IMR-90 (cell line): ENCODE results near the gene CCDC175. TPM values are rescaled to one million over a fixed set of nuclear protein-coding genes. Genes with fewer than 3 reads are reported as not detected.
A peak's percentile ranks its signal among the peaks of the same experiment; 100 is the strongest.

Source experiments
- ATAC-seq: fragments of 200-7000 bp; cut with Tn5 transposase; 2 replicates; pipeline ENCODE4 v1.9.1; 2020; ENCODE audit warnings: low read depth, mild to moderate bottlenecking, moderate library complexity
- Bru-seq: library from RNA; stranded (reverse); fragments of 400-500 nt; gene quantifications from one replicate; lab custom pipeline; 2021; lab: Mats Ljungman, UMichigan
- BruChase-seq, 2 experiments: library from RNA; stranded (reverse); fragments of 400-500 nt; gene quantifications; one replicate each; lab custom pipeline; 2021; lab: Mats Ljungman, UMichigan
- BruUV-seq: library from RNA; stranded (reverse); fragments of 400-500 nt; replicated peaks from 2 replicates; lab custom pipeline; 2021; lab: Mats Ljungman, UMichigan
- CTCF ChIA-PET: fragments of 300-600 bp; formaldehyde crosslinking; extraction: SDS; loops from one replicate; lab custom pipeline; 2021; ENCODE audit warnings: antibody characterized with exemption; lab: Yijun Ruan, JAX
- POLR2A ChIA-PET: fragments of 300-600 bp; sonication (Branson Sonifier 250); formaldehyde crosslinking; loops from one replicate; lab custom pipeline; 2022; ENCODE audit warnings: antibody characterized with exemption; ENCODE audit not compliant: unreplicated experiment; lab: Charles Lee
- DNase-seq: peaks from one replicate; pipeline ENCODE4 v3.0.0; 2013
- H2AFZ ChIP-seq: replicated peaks from 2 replicates; pipeline ENCODE3; 2013; ENCODE audit warnings: low read length, mild to moderate bottlenecking; ENCODE audit not compliant: poor library complexity
- H2AK5ac ChIP-seq: 2 replicates; pipeline ENCODE4 v1.6.1; 2013; ENCODE audit warnings: low read depth, low read length, inconsistent platforms
- H2AK9ac ChIP-seq: replicated peaks from 2 replicates; pipeline ENCODE3; 2013; ENCODE audit warnings: mild to moderate bottlenecking, low read depth, low read length, moderate library complexity; ENCODE audit not compliant: poor library complexity
- H2BK120ac ChIP-seq: 2 replicates; pipeline ENCODE4 v1.6.1; 2013; ENCODE audit warnings: low read depth, low read length, inconsistent platforms
- H2BK15ac ChIP-seq: 3 replicates; pipeline ENCODE4 v1.6.1; 2013; ENCODE audit warnings: low read depth, low read length, inconsistent platforms
- H2BK20ac ChIP-seq: 2 replicates; pipeline ENCODE4 v1.6.1; 2013; ENCODE audit warnings: low read depth, mild to moderate bottlenecking, inconsistent platforms, low read length, moderate library complexity
- H2BK5ac ChIP-seq: 2 replicates; pipeline ENCODE4 v1.6.1; 2013; ENCODE audit warnings: mild to moderate bottlenecking, low read depth, low read length, inconsistent platforms; ENCODE audit not compliant: poor library complexity, severe bottlenecking
- H3K14ac ChIP-seq: replicated peaks from 2 replicates; pipeline ENCODE4 v1.6.1; 2013; ENCODE audit warnings: low read depth, low read length, inconsistent platforms
- H3K18ac ChIP-seq: 2 replicates; pipeline ENCODE4 v1.6.1; 2013; ENCODE audit warnings: low read depth, low read length, control low read depth
- H3K23ac ChIP-seq: 2 replicates; pipeline ENCODE4 v1.6.1; 2013; ENCODE audit warnings: low read depth, low read length, inconsistent platforms
- H3K27ac ChIP-seq: 2 replicates; pipeline ENCODE4 v1.5.1; 2013; ENCODE audit warnings: mild to moderate bottlenecking, control low read depth, low read length; ENCODE audit not compliant: insufficient read depth
- H3K27me3 ChIP-seq: 2 replicates; pipeline ENCODE4 v1.6.1; 2013; ENCODE audit warnings: low read length; ENCODE audit not compliant: control insufficient read depth, insufficient read depth
- H3K36me3 ChIP-seq: 2 replicates; pipeline ENCODE4 v1.6.1; 2013; ENCODE audit warnings: low read length, mixed read lengths; ENCODE audit not compliant: control insufficient read depth, insufficient read depth
- H3K4ac ChIP-seq: 2 replicates; pipeline ENCODE4 v1.6.1; 2013; ENCODE audit warnings: low read depth, low read length, inconsistent platforms
- H3K4me1 ChIP-seq: 2 replicates; pipeline ENCODE4 v1.6.1; 2013; ENCODE audit warnings: low read length, mixed read lengths; ENCODE audit not compliant: control insufficient read depth, insufficient read depth
- H3K4me2 ChIP-seq: 2 replicates; pipeline ENCODE4 v1.6.1; 2013; ENCODE audit warnings: low read depth, mild to moderate bottlenecking, control low read depth, low read length, moderate library complexity
- H3K4me3 ChIP-seq: 2 replicates; pipeline ENCODE4 v1.5.1; 2013; ENCODE audit warnings: low read depth, mild to moderate bottlenecking, control low read depth, low read length, moderate library complexity; ENCODE audit not compliant: insufficient read depth
- H3K56ac ChIP-seq: 2 replicates; pipeline ENCODE4 v1.6.1; 2013; ENCODE audit warnings: low read length, inconsistent platforms; ENCODE audit not compliant: insufficient read depth; ENCODE audit errors: extremely low read depth
- H3K79me1 ChIP-seq, 2 experiments: 2 replicates each; pipeline ENCODE4 v1.6.1; 2013; ENCODE audit warnings: low read length in 2 of 2, inconsistent platforms in 1 of 2, low read depth in 1 of 2
- H3K9ac ChIP-seq: 2 replicates; pipeline ENCODE4 v1.6.1; 2013; ENCODE audit warnings: low read depth, low read length, control low read depth
- H3K9me1 ChIP-seq: 2 replicates; pipeline ENCODE4 v1.6.1; 2013; ENCODE audit warnings: low read length, inconsistent platforms; ENCODE audit not compliant: insufficient read depth
- H3K9me3 ChIP-seq: 2 replicates; pipeline ENCODE4 v1.6.1; 2013; ENCODE audit warnings: low read length; ENCODE audit not compliant: control insufficient read depth, insufficient read depth
- H4K20me1 ChIP-seq: 2 replicates; pipeline ENCODE4 v1.6.1; 2013; ENCODE audit warnings: low read length, inconsistent platforms; ENCODE audit not compliant: insufficient read depth
- H4K5ac ChIP-seq: 2 replicates; pipeline ENCODE4 v1.6.1; 2013; ENCODE audit warnings: mild to moderate bottlenecking, low read depth, low read length, control low read depth
- H4K8ac ChIP-seq, 2 experiments: 2 replicates each; pipeline ENCODE4 v1.6.1; 2013; ENCODE audit warnings: low read depth in 2 of 2, low read length in 2 of 2, control low read depth in 1 of 2, inconsistent platforms in 1 of 2
- H4K91ac ChIP-seq: 2 replicates; pipeline ENCODE4 v1.6.1; 2013; ENCODE audit warnings: low read depth, low read length, inconsistent platforms; ENCODE audit not compliant: insufficient read depth
- CEBPB ChIP-seq: IDR thresholded peaks from 2 replicates; pipeline ENCODE4 v1.6.1; 2012; ENCODE audit warnings: low read depth, low read length, improper control_type of control experiment
- CHD1 ChIP-seq: IDR thresholded peaks from 2 replicates; pipeline ENCODE4 v1.6.1; 2012; ENCODE audit warnings: low read depth, low read length, improper control_type of control experiment
- CTCF ChIP-seq: conservative IDR thresholded peaks from 2 replicates; pipeline ENCODE4 v1.5.1; 2012; ENCODE audit warnings: mild to moderate bottlenecking, low read depth, low read length, improper control_type of control experiment
- NFE2L2 ChIP-seq: fragments of 150-350 bp; IDR thresholded peaks from 2 replicates; pipeline ENCODE4 v1.6.1; 2016; ENCODE audit warnings: low read depth, mild to moderate bottlenecking, low read length
- RAD21 ChIP-seq: IDR thresholded peaks from 2 replicates; pipeline ENCODE4 v1.6.1; 2012; ENCODE audit warnings: low read length, improper control_type of control experiment
- RFX5 ChIP-seq: IDR thresholded peaks from 2 replicates; pipeline ENCODE4 v1.8.0; 2012; ENCODE audit warnings: low read depth, mild to moderate bottlenecking, low read length, moderate library complexity
- SMC3 ChIP-seq: fragments of 150-350 bp; IDR thresholded peaks from 2 replicates; pipeline ENCODE4 v1.6.1; 2016; ENCODE audit warnings: low read depth, mild to moderate bottlenecking, antibody characterized with exemption, low read length, moderate library complexity
- WGBS, 2 experiments: methylation state at CpG; one replicate each; pipeline versions ENCODE4 v1.1.5 to v1.1.7; 2013; ENCODE audit warnings: missing lambda C conversion rate in 2 of 2; ENCODE audit not compliant: insufficient read length in 1 of 2; ENCODE audit errors: extremely low coverage in 2 of 2; 5-methylcytosine and 5-hydroxymethylcytosine counted together
- dilution Hi-C: fragments of 300-500 bp; cut with HindIII; formaldehyde crosslinking; loops from one replicate; pipeline ENCODE4 v1.14.3; 2018; ENCODE audit warnings: low sequenced_read_pairs; ENCODE audit not compliant: unreplicated experiment
- in situ Hi-C: fragments of 300-500 bp; cut with MboI; formaldehyde crosslinking; loops from 3 replicates; pipeline ENCODE4 v1.14.3; 2019; ENCODE audit warnings: low sequenced_read_pairs, inconsistent platforms, mixed read lengths
- intact Hi-C: fragments of 100-400 bp; cut with micrococcal nuclease; formaldehyde crosslinking; loops from 2 replicates; pipeline ENCODE4 v1.10.0; 2022
- long read RNA-seq: library from polyadenylated mRNA; unstranded; transcript quantifications from one replicate; pipeline ENCODE4 v2.0.0, GENCODE V29; 2021; ENCODE audit not compliant: unreplicated experiment
- polyA plus RNA-seq, 3 experiments: library from polyadenylated mRNA; depleted of rRNA; stranded (reverse); fragments of >200 nt; gene quantifications; 2 replicates each; pipeline ENCODE4 v1.2.3, GENCODE V29; 2012; ENCODE audit warnings: low replicate concordance in 1 of 3
- total RNA-seq: library from RNA; depleted of rRNA; stranded (reverse); fragments of >200 nt; gene quantifications from 2 replicates; pipeline ENCODE4 v1.2.3, GENCODE V29; 2012; rRNA removed

CCDC175 gene
- not detected in 2 replicates for total RNA-seq
- polyA plus RNA-seq (2012; rRNA removed): not detected in 2 replicates
- polyA plus RNA-seq (2012; cell fraction: cytosol; rRNA removed): not detected in 2 replicates
- not detected in 2 replicates for polyA plus RNA-seq (2012; cell fraction: nucleus; rRNA removed; ENCODE audit: low replicate concordance)
- Bru-seq, nascent RNA: percentile 16 among the genes with signal in this experiment
- percentile 19 among the genes with signal in this experiment for BruChase-seq, experiment 1, labeled RNA remaining after a 6-hour chase
- percentile 25 among the genes with signal in this experiment for BruChase-seq, experiment 2, labeled RNA remaining after a 2-hour chase
- long read RNA-seq: 0 reads

- Histone ChIP-seq H2AFZ (peak within 1 kb of the TSS; percentile 89), H4K5ac (no peak within 1 kb of the TSS), H2BK5ac (no peak within 1 kb of the TSS), H3K36me3 (no peaks in the 10 kb centered on the region), H4K20me1 (no peaks in the 10 kb centered on the region), H3K79me1 (no peaks in the 10 kb centered on the region), H2BK120ac (no peak within 1 kb of the TSS), H3K4me2 (peak within 1 kb of the TSS; percentile 82), H3K4ac (no peak within 1 kb of the TSS), H3K56ac (no peak within 1 kb of the TSS), H2BK20ac (no peak within 1 kb of the TSS), H3K4me3 (peak within 1 kb of the TSS; percentile 37), H3K4me1 (no peaks in the 10 kb centered on the region), H3K27ac (no peak within 1 kb of the TSS), H2BK15ac (no peak within 1 kb of the TSS), H2AK9ac (no peak within 1 kb of the TSS), H3K14ac (no peak within 1 kb of the TSS), H3K9me1 (no peaks in the 10 kb centered on the region), H3K9ac (0 out of 2 replicates have a peak within 1 kb of the TSS, but pooled peaks have one; percentile 13), H2AK5ac (no peak within 1 kb of the TSS), H3K23ac (no peak within 1 kb of the TSS), H3K27me3 (peaks cover 10% of the 10 kb centered on the region), H3K18ac (no peak within 1 kb of the TSS), H4K8ac (no peak within 1 kb of the TSS), H4K91ac (no peak within 1 kb of the TSS), H3K9me3 (no peaks in the 10 kb centered on the region)
- TF ChIP-seq RFX5 (no peak), CEBPB (no peak), RAD21 (peak; percentile 76), NFE2L2 (no peak), CTCF (peak; percentile 88), SMC3 (peak; percentile 78), CHD1 (no peak)
- no TSS peak for BruUV-seq
- dilution Hi-C loops: no loop called here
- DNase-seq (peak; percentile 71), ATAC-seq (peak; percentile 98)
- intact Hi-C loops: loop anchor here (1.0 kb wide), 2 partner anchors 69 to 449 kb away; no protein-coding TSS in a partner anchor
- in situ Hi-C loops: loop anchor here (10.0 kb wide), 1 partner anchor 452 kb away; no protein-coding TSS in a partner anchor
- ChIA-PET POLR2A (no interaction called here), CTCF (interaction anchor here (0.7 to 2.6 kb wide), 11 partner anchors 9 to 98 kb away, joined by 3 to 19 read pairs (median 4); no protein-coding TSS in a partner anchor)
- WGBS, 2 experiments: 0% methylated on average over 3 of the region's 46 CpGs; no CpG with 5 or more reads in 1 of the 2 experiments
Observed at GRCh38 chr14:59576332-59577294, at the start of gene CCDC175. CCDC175 (minus strand) TSS chr14:59576812; CDS start chr14:59576775, 37 bp downstream.
